NCI-H526 (cell line): ENCODE data around the gene TMEM140.
A peak's percentile ranks its signal among the peaks of the same experiment; 100 is the strongest.
"Not testable (repeated sequence)": the region's sequence is repeated elsewhere in the genome, so short reads cannot be mapped to it uniquely, and the experiment has no call there.

Experiments used
- DNase-seq, 2 experiments: peaks; one replicate each; lab custom pipeline; 2025; lab: John Stamatoyannopoulos, UW

TMEM140 gene

DNA sequence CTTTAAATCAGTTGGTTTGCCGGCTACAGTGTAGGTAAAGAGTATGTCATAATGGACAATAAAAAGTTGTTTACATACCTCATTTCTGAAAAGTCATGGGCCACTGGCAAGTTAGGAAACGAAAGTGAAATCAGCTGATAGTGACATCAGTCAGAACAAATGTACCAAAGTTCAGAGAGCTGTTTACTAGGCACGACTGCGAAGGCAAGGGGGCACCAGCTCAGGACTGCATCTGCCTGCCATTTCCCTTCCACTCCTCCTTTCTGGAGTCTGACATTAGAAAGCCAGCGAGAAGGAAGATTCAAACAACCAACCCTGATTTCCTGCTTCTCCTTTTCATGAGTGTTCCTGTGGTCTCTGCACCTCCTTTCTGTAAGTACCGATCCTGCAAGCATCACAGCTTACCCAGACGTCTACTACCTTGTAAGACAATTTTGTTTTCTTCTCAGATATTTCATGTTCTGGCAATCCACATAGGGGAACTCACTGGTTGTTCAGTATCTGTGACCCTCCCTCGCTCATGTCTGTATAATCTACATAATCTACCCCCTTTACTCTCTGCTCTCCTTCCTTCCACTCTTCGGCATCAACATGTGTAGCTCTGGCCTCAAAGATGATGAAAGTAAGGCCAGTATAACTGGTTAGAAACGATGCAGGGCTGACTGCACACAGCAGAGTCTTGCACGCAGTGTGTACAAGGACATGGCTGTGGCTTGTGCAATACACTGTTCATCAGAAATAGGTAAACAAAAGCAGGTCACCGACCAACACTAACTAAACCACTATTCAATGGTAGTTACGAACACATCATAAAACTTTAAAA lies at the start of gene TMEM140:
Gene TMEM140, plus strand, starts transcription at position 174 of the 823 bp plus-strand sequence. CDS start 16,370 bp downstream, outside the sequence.
- DNase-seq: no peak

DNA sequence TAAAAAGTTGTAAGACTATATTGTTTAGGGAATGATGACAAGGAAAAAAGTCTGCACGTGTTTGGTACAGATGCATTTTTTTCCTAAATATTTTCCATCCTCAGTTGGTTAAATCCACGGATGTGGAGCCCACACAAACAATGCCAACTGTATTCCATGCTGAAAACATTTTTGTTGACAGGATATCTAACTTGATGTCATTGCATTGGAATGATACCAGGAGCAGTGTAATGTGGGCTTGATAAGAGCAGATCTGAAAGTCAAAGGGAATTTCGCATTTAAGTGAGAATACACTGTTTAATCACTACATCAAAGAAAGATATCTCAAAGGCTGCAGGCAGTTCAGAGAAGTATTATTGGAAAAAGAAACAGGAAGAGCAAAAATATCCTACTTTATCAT lies 49.5 kb upstream of the TMEM140 start:
- peak in 1 of 2 experiments; percentile 36 for DNase-seq

DNA sequence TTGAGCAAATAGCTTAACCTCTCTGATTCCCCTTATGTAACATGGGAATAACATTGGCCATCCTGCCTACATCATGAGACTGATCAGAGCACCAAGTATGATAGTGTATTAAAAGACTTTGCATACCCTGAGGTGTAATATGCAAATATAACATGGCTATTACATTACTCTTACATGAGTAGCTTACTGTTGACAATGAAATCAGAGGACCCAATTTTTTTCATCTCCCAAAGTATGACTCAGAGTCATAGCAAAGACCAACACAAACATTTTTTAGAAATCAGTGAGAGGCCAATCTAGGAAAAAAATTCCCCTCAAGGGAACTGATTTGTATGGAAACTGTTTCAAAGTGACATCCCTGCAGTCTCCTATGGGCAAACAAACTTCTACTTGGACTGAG lies 47.0 kb upstream of the TMEM140 start:
- DNase-seq: peak; percentile 51 to 52

DNA sequence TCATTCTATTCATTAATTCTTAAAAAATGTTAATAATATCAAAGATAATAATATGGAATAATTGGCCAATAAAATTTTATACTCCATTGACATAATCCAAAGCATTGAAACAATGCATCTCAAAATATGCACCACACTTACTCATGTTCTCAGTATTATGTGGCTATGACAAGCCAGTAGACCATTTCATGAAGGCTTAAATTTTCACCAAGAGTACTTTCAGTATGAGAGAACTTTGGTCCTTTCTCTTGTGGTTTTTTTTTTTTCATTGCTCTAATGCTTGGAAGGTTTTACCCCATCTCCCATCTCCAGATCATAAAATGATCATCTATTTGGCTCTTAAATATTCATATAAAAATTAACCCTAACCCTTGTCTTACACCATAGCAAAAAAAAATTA lies 45.5 kb upstream of the TMEM140 start:
- DNase-seq: no peak

DNA sequence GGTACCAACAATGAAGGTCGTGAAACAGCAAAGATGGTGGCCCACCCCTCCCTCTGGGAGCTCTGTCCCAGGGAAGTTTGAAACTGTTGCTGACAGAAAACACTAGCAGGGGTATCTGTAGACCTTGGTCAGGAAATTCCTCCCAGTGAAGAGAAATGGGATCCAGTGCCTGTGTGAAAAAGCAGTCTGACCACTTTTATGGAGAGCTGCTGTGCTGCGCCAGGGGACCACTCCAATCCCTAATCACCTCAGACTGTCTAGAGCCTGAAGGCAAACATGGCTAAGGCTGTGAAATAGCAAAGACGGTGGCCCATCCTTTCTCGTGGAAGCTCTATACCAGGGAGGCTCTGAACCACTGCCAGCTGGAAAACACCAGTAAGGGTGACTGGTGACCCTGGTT lies 38.3 kb upstream of the TMEM140 start:
- peak in 1 of 2 experiments; percentile 20 for DNase-seq

DNA sequence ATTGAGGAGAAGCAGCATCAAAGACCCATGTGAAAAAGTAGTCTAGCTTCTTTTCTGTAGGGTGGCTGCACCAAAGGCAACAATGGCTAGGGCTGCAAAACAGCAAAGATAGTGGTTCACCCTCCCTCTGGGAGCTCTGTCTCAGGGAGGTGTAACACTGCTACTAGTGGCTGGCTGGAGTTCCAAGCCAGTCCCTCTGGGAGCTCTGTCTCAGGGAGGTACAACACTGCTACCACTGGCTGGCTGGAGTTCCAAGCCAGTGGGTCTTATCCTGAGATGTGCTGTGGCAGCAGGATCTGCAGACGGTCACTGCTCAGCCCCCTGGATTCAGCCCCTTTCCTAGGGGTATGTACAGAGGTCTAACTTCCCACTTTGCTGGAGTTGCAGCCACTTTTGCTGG lies 37.9 kb upstream of the TMEM140 start:
- DNase-seq: no peak

DNA sequence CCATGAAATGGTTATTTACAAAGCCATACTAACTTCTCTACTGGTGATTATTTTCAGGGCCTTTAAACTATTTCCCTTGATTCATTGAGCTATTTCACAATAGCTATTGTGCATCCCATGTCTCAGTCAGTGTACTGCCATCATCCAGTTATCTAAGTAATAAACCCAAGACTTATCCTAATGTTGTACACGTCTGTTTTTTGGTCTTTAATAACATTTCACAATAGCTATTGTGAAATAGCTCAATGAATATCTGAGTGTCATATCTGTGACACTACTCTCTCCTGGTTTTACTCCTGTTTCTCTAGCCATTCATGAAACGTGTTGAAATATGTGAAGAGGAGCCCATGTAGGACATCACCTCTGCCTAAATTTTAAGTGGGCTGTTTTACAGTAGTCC lies 36.5 kb upstream of the TMEM140 start:
- DNase-seq: no peak

DNA sequence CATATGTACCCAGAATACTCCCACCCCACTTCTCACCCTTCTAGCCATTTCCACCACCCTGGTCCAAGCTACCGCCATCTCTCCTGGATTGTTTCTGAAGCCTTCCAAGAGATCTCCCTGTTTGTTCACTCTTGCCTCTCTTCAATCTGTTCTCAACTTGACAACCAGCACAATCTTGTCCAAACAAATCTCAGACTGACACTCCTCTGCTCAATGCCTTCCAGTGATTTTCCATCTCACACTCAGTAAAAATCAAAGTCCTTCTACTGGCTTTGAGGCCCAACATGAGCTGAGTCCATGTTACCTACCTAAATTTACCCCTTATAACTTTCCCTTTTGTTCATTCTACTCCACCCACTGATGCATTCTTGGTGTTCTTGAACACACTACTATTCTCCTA lies 33.2 kb upstream of the TMEM140 start:
- no peak for DNase-seq

DNA sequence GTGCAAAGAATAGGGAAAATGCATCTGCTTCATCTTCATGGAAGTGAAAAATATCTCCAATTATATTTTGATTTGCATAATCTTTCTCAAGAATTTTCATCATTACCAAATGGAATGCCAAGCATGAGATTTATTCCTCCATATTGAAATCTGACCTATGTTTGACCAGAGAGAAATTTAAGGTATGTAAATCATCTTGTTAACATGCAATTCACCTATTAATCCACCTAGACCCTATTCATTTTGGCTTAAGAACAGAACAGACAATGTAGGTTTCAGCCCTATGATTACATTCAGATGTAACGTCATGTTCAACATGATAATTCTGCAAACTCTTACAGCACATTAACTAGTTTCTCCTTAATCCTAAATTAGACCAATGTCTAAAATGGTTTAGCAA lies 30.8 kb upstream of the TMEM140 start:
- no peak for DNase-seq

DNA sequence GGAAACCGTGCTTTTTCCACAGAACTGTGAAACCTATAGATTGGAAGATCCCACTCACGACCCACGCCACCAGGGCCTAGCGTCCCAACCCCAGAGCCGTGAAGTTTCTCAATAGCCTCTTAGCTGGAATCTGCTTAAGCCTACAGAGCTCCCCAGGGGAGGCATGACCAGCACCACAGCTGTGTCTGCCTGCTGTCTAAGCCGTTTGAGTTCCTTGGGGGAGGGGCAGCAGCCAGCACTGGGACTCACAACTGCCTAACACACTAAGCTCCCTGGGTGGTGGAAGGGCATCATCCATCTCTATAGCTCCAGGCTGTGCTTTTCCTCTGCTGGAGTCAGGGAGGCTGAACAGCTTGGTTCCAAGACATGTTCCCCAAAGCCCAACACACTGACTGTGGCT lies 26.0 kb upstream of the TMEM140 start:
- no peak for DNase-seq

DNA sequence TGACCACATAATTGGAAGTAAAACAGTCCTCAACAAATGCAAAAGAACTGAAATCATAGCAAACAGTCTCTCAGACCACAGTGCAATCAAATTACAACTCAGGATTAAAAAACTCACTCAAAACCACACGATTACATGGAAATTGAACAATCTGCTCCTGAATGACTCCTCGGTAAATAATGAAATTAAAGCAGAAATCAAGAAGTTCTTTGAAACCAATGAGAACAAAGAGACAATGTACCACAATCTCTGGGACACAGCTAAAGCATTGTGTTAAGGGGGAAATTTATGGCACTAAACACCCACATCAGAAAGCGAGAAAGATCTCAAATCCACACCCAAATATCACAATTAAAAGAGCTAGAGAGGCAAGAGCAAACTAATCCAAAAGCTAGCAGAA lies 23.2 kb upstream of the TMEM140 start:
- DNase-seq: not testable (repeated sequence)

DNA sequence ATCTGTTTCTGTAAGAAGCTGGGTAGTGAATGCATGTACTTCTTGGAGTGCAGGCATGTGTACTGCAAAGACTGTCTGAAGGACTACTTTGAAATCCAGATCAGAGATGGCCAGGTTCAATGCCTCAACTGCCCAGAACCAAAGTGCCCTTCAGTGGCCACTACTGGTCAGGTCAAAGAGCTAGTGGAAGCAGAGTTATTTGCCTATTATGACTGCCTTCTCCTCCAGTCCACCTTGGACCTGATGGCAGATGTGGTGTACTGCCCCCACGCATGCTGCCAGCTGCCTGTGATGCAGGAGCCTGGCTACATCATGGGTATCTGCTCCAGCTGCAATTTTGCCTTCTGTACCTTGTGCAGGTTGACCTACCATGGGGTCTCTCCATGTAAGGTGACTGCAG lies 18.9 kb upstream of the TMEM140 start:
- DNase-seq: no peak

DNA sequence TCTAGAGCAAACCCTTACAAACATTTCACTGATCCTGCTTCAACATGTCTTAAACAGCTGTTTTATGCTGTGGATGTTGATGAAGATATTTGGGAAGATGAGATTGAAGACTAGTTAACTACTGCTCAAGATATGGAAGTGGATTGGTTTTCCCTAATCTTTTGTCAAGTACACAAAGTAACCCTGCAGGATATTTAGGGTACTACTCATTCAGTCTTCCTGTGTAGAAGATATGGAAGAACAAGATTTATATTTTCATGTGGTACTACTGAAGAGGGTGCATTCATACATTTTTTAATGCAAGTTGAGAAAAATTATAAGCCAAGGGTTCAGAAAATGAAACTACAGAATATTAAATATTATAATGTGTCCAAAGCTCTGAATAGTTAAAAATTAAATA lies 18.3 kb upstream of the TMEM140 start:
- no peak for DNase-seq

DNA sequence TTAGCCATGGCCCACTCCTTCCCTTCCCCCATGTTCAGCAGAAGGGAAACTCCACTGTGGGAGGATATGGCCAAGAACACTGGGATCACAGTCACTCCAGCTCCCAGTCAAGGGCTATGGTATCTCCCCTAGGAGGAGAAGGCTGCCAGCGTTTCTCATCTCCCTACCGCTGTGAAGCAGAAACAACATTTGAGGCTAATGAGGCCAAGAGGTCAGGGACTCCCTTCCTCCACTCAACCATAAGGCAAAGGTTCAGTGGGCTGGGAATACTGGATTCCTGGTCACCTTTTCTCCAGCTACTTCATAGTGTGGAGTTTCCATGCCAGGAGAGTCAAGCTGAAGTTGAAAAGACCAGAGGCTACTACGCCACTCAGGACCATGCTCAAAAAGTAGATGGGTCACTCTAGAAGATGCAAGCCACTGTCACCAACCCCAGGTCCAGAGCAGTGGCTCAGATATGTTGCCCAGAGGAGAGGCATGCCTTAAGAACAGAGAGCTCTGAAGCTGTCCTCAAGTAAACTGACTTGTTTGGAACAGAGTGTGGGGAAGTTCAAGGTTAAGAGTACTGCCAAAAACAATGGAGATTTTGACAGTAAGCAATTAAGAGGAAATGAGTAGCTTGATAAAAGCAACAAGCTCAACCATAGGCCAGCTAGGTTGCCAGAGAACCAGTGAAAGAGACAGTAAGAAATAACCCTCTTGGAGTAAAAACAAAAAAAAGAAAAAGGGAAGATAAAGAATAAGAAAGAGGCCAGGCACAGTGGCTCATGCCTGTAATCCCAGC lies 3.8 kb upstream of the TMEM140 start:
- DNase-seq: no peak

DNA sequence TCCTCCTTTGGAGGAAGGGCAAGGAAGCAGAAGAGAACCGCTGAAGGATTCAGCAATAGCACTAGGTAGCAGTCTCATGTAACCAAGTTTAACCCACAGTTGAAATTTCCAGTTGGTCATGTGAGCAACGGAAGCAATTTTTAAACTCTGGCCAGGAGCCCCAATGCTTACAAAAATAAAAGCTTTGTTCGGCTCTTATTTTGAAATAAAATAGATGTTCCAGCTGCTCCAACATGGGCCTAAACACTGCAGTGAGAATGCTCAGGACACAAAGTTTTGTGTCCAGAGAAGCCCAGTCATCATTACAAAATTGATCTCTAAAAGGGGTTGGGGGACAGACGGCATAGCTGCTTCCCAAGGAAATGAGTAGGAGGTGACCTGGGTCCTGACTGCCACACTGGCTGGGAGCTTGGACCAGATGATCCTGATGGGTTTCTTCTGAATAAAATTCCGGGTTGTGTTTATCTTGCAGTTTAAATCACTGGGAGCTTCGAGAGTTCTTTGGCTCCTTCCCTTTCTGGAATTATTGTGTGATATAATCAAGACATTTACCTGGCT lies 452 bp upstream of the TMEM140 start:
- DNase-seq: no peak

DNA sequence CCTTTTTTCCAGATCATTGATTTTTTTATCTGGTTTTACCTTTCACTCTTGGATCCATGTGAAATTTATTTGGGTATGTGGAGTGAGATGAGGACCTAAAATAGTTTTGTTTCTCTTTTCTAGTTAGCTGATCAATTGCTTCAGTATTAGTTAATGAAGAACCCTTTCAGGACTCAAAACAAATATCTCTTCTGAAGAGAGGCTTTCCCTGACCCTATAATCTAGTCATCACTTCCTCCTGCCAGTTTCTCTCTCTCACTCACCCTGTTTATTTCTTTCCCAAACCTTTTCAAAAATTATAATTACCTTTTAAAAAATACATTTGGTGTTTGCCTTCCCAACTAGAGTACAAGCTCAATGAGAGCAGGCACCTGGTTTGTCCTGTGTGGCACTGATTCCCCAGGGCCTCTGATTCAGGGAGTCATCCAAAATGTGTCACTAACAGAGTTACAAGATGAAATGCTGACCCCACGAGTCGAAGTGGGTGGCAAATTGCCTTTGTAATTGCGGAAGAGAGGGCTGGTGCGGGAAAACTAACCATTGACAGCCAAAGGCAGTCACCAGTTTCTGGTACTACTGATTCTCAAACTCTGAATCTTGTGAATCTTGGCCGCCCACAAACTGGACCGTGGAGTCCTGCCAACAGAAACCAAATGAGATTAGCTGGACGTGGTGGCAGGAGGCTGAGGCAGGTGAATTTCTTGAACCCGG lies 2.4 kb downstream of the TMEM140 start:
- DNase-seq: no peak

DNA sequence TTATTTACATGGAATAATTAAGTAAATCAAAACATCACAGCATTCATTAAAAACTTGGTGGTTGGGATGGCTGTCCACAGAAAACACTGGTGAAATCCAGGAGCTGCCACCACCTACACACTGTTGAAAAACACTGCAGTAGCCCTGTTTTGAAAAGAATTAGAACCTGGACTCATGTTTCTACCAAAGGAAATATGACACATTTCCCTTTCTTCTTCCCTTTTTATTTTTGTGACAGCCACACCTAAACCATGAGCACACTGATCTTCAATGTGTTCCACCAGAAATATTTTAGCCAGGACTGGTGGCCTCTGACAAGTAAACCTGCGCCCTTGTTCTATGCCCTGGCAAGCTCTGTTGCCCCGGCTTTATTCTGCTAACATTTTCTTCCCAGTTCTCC lies 3.3 kb downstream of the TMEM140 start:
- no peak for DNase-seq

DNA sequence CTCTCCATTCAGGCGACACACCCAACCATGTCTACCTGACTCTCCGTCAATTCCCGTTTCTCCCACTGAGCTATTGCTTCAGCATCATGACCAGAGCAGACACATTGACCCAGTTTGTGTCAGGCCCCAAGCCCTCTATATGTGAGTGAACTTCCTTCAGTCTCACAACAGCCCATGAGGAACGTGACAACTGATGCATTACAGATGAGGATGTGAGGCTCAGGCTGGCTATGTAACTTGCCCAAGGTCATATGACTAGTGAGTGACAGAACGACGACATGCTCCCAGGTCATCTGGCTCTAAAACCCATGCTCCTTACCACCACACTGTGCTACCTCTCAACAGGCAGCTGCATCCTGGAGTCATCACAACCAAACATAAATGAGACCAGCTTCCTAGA lies 3.7 kb downstream of the TMEM140 start:
- no peak for DNase-seq

DNA sequence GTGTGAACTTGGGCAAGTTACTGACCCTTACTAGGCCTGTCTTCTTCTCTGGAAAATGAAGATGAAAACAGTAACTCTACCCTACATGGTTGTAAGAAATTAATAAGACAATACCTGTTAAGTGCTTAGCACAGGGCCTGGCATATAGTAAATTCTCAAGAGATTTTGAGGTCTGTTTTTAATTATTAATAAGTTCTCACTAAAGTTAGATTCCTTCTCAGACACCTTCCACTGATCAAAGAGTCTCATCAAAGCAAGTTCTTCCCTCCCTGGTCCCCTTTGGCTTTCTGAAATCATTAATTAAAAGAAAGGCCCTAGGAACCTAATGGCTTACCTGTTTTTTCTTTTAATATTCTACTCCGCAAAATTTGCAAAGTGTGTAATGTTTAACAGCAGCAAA lies 4.6 kb downstream of the TMEM140 start:
- DNase-seq: no peak

DNA sequence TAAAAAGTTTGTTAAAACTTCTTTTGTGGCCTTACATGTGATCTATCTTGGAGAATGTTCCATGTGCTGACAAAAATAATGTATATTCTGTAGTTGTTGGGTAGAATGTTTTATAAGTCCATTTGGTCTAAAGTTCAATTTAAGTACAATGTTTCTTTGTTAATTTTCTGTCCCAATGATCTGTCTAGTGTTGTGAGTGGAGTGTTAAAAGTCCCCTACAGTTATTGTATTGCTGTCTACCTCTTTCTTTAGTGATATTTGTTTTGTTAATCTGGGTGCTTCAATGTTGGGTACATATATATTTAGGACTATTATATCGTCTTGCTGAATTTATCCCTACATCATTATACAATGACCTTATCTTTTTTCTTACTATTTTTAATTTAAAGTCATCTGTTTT lies 6.9 kb downstream of the TMEM140 start:
- no peak for DNase-seq

DNA sequence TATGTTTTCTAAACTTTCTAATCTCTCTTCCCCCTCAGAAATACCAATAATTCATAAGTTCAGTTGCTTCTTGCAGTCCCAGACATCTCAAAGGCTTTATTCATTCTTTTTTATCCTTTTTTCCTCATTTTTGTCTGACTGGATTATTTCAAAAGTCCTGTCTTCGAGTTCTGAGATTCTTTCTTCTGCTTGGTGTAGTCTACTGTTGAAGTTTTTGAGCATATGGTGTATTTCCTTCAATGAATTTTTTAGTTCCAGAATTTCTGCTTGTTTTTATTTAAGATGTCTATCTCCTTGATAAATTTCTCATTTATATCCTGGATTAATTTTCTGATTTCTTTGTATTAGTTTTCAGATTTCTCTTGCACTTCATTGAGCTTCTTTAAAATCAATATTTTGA lies 8.4 kb downstream of the TMEM140 start:
- DNase-seq: no peak

DNA sequence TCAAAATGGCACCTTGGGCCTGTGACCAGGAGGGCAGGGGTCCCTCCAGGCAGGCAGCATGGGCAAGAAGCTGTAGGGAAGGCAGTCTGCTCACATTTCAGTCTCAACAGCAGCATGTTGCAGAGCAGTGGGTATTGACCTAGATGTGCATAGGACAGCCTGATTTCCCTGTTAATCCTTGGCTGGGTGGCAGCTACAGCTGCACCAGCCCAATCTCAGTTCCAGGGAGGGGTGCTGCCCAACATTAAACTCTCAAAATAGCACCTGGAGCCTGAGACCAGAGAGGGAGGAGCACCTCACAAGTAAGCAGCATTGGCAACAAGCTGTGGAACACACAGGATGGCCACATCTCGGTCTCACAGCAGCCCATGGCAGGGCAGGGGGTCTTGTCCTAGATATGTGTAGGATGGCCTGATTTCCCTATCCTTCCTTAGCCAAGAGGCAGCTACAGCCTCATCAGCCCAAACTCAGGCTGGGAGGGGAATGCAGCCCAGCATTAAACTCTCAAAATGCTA lies 10.3 kb downstream of the TMEM140 start:
- no peak for DNase-seq
